Ishikawa (cell line): ENCODE results near the gene TMEM254.

Experiments used
- CEBPB ChIP-seq: IDR thresholded peaks from 2 replicates; pipeline ENCODE4 v1.6.1; 2012
- CREB1 ChIP-seq: IDR thresholded peaks from 2 replicates; pipeline ENCODE4 v1.6.1; 2012; ENCODE audit warnings: low read depth
- EGR1 ChIP-seq: IDR thresholded peaks from 2 replicates; pipeline ENCODE4 v1.6.1; 2012
- EP300 ChIP-seq: IDR thresholded peaks from 2 replicates; pipeline ENCODE4 v1.6.1; 2012; ENCODE audit warnings: borderline replicate concordance
- FOXM1 ChIP-seq: IDR thresholded peaks from 2 replicates; pipeline ENCODE4 v1.6.1; 2012; ENCODE audit warnings: low read depth, borderline replicate concordance
- MAX ChIP-seq: IDR thresholded peaks from 2 replicates; pipeline ENCODE4 v1.6.1; 2012
- RAD21 ChIP-seq: IDR thresholded peaks from 2 replicates; pipeline ENCODE4 v1.6.1; 2012; ENCODE audit warnings: low read depth
- REST ChIP-seq: IDR thresholded peaks from 2 replicates; pipeline ENCODE4 v1.6.1; 2012; ENCODE audit warnings: low read depth, mild to moderate bottlenecking
- TAF1 ChIP-seq: IDR thresholded peaks from 2 replicates; pipeline ENCODE4 v1.6.1; 2012; ENCODE audit warnings: low read depth, mild to moderate bottlenecking
- USF1 ChIP-seq: IDR thresholded peaks from 2 replicates; pipeline ENCODE4 v1.6.1; 2012
- ZBTB7A ChIP-seq: IDR thresholded peaks from 2 replicates; pipeline ENCODE4 v1.6.1; 2012; ENCODE audit warnings: low read depth

GRCh38 chr10:80137031-80137862 lies 58.8 kb downstream of the TMEM254 start:
- TF ChIP-seq EGR1 = no peak
- no peak for TF ChIP-seq ZBTB7A
- no peak for TF ChIP-seq RAD21
- TF ChIP-seq CREB1 = no peak
- TF ChIP-seq TAF1 = no peak
- no peak for TF ChIP-seq REST
- TF ChIP-seq MAX = no peak
- no peak for TF ChIP-seq FOXM1
- no peak for TF ChIP-seq EP300
- no peak for TF ChIP-seq CEBPB
- no peak for TF ChIP-seq USF1
